Testis (tissue), 3 donors: ENCODE data around the gene CACNA1S. TPM values are rescaled to one million over a fixed set of nuclear protein-coding genes. Genes with fewer than 3 reads are reported as not detected.

ENCODE experiments used
- DNase-seq: peaks from one replicate; pipeline ENCODE4 v3.0.0-alpha.2; 2019
- H3K27ac ChIP-seq, 2 donors: fragments of 200-600 bp; sonication (generic); one replicate each; pipeline ENCODE4 v1.5.1; 2019
- H3K27me3 ChIP-seq: fragments of 200-600 bp; sonication (generic); one replicate; pipeline ENCODE4 v1.5.1; 2019
- H3K36me3 ChIP-seq: fragments of 200-600 bp; sonication (generic); one replicate; pipeline ENCODE4 v1.5.1; 2017; ENCODE audit warnings: low read depth; ENCODE audit errors: missing control alignments
- H3K4me1 ChIP-seq: fragments of 200-600 bp; sonication (generic); one replicate; pipeline ENCODE4 v1.5.1; 2019
- H3K4me3 ChIP-seq, 2 donors: fragments of 200-600 bp; sonication (generic); one replicate each; pipeline ENCODE4 v1.5.1; 2017 to 2019
- H3K9me3 ChIP-seq: fragments of 200-600 bp; sonication (generic); one replicate; pipeline ENCODE4 v1.5.1; 2017
- CTCF ChIP-seq, 3 experiments: fragments of 450-650 bp in 2 of 3; fragments of 200-600 bp in 1 of 3; sonication (generic) in 1 of 3; IDR thresholded peaks; one replicate each; pipeline ENCODE4 v1.5.1; 2016 to 2019; ENCODE audit warnings: antibody characterized with exemption in 3 of 3, mild to moderate bottlenecking in 2 of 3, moderate library complexity in 1 of 3
- POLR2A ChIP-seq: fragments of 450-650 bp; IDR thresholded peaks from one replicate; pipeline ENCODE4 v1.6.1; 2017; ENCODE audit warnings: antibody characterized with exemption, mild to moderate bottlenecking, moderate library complexity
- WGBS, 2 donors: methylation state at CpG; one replicate each; pipeline ENCODE4 v1.1.5; 2018; 5-methylcytosine and 5-hydroxymethylcytosine counted together
- intact Hi-C: fragments of 100-400 bp; cut with DNase I; formaldehyde crosslinking; loops from one replicate; pipeline ENCODE4 v1.15.1; 2023; ENCODE audit warnings: low total_unique reads
- polyA plus RNA-seq: library from polyadenylated mRNA; stranded (reverse); fragments of 350-450 nt; fragmentation: Illumina TruSeq; extraction: RNeasy Lipid Tissue Mini Kit (QIAGEN cat#74804); gene quantifications from one replicate; pipeline ENCODE4 v1.2.3, GENCODE V29; 2014; ENCODE audit warnings: low read depth, low replicate concordance; ENCODE audit not compliant: insufficient read depth
- total RNA-seq, 2 donors: library from RNA; depleted of rRNA; stranded (reverse); fragments of >200 nt; gene quantifications; one replicate each; pipeline ENCODE4 v1.2.3, GENCODE V29; 2016

Gene CACNA1S
- total and polyA plus RNA-seq, 3 donors from 2014 or later = 0.08 to 0.87 (median 0.12) TPM

- no peaks in the 10 kb centered on the region for H3K27me3 ChIP-seq
- 75 to 81% methylated on average over 4 to 5 of the region's 5 CpGs for WGBS, 2 donors
- intact Hi-C loops = no loop called here
Observed at GRCh38 chr1:201098992-201099677, 13.1 kb downstream of the CACNA1S start.

GRCh38 chr1:201096977-201097856 is 15.0 kb downstream of the CACNA1S start:
- Histone ChIP-seq H3K9me3 (no peaks in the 10 kb centered on the region), H3K36me3 (no peaks in the 10 kb centered on the region), H3K27me3 (no peaks in the 10 kb centered on the region), H3K4me1 (peaks cover 7% of the 10 kb centered on the region), H3K4me3 (no peak overlapping the region), H3K27ac (no peak overlapping the region)
- no peak for DNase-seq
- no peak for TF ChIP-seq POLR2A
- no peak for TF ChIP-seq CTCF (IDR thresholded peaks at IDR 0.05)
- intact Hi-C loops = no loop called here
- WGBS, 2 donors = 78 to 86% methylated on average over 17 of the region's 17 CpGs

More at GRCh38 chr1:201098992-201099677, 13.1 kb downstream of the CACNA1S start:
- DNase-seq = no peak
- TF ChIP-seq POLR2A (no peak), CTCF (IDR thresholded peaks at IDR 0.05) (no peak)
- no peaks in the 10 kb centered on the region for H3K36me3 ChIP-seq
- no peaks in the 10 kb centered on the region for H3K4me1 ChIP-seq
- H3K9me3 ChIP-seq = no peaks in the 10 kb centered on the region
- H3K4me3 ChIP-seq = no peak overlapping the region
- H3K27ac ChIP-seq = no peak overlapping the region

GRCh38 chr1:201096041-201096461 is 16.2 kb downstream of the CACNA1S start:
- no peaks in the 10 kb centered on the region for H3K27me3 ChIP-seq
- no peak for DNase-seq
- WGBS, 2 donors = 82 to 84% methylated on average over 5 of the region's 5 CpGs
- H3K4me3 ChIP-seq = no peak overlapping the region
- no peaks in the 10 kb centered on the region for H3K36me3 ChIP-seq
- no peak for TF ChIP-seq POLR2A
- no peaks in the 10 kb centered on the region for H3K9me3 ChIP-seq
- intact Hi-C loops = no loop called here
- H3K27ac ChIP-seq = no peak overlapping the region
- peaks cover 7% of the 10 kb centered on the region for H3K4me1 ChIP-seq

- Histone ChIP-seq H3K36me3 (no peaks in the 10 kb centered on the region), H3K4me3 (no peak overlapping the region), H3K9me3 (no peaks in the 10 kb centered on the region), H3K27ac (no peak overlapping the region), H3K4me1 (peaks cover 7% of the 10 kb centered on the region), H3K27me3 (no peaks in the 10 kb centered on the region)
- no peak for TF ChIP-seq POLR2A
- TF ChIP-seq CTCF (IDR thresholded peaks at IDR 0.05) = no peak
- intact Hi-C loops = no loop called here
- DNase-seq = no peak
- WGBS, 2 donors = 91 to 100% methylated on average over 2 of the region's 2 CpGs
Observed at GRCh38 chr1:201095581-201095980, 16.6 kb downstream of the CACNA1S start.

- intact Hi-C loops = no loop called here
- Histone ChIP-seq H3K4me3 (no peak overlapping the region), H3K27me3 (no peaks in the 10 kb centered on the region), H3K4me1 (peaks cover 7% of the 10 kb centered on the region), H3K27ac (no peak overlapping the region), H3K36me3 (no peaks in the 10 kb centered on the region), H3K9me3 (no peaks in the 10 kb centered on the region)
- TF ChIP-seq POLR2A (no peak), CTCF (IDR thresholded peaks at IDR 0.05) (no peak)
- WGBS, 2 donors = 67 to 86% methylated on average over 2 to 4 of the region's 4 CpGs
- no peak for DNase-seq
Observed at GRCh38 chr1:201094832-201095231, 17.4 kb downstream of the CACNA1S start.
